HG02623 (cell line): ENCODE results near the gene SLC29A3.

ENCODE experiments used
- ATAC-seq: cut with Tn5 transposase; IDR thresholded peaks from one replicate; pipeline ENCODE4 v1.9.1; 2021; ENCODE audit warnings: moderate library complexity; ENCODE audit not compliant: unreplicated experiment

Gene SLC29A3

GRCh38 chr10:71406878-71407277, 87.8 kb downstream of the SLC29A3 start:
- no peak for ATAC-seq

DNA sequence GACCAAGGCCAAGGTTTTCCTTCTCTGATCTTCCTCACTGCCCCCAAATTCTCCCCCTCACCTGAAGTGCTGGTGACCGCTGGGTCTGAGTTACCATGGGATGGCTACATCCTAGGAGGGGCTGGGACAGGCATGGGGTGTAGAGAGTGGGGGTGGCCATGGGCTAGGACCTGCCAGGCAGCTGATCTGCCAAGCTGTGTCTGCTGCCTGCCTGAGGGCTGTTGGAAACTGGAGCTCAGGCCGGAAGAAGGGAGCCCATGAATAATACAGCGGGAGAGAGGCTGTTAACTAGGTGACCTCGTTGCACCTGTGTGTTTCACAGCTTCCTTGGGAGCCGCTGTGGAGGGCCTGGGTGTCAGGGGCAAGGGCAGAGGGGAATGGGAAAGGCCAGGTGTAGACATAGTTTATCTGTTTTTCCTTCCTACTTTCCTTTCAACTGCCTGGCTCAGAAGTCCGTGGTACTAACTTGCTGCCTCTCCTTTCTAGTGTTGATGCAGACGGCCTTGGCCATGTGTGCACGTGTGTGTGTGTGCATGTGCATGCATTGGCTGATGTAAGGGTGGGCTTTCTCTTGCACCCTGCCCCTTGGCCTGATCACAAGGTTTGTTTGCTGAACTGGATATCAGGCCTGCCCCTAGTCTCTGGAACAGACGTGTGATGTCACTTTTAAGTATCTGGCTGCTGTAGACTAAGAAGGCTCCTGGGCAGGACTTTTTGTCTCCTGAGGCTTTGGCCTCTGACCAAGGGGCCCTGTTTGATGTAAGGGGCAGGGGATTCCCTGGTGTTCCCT, 89.6 kb downstream of the SLC29A3 start:
- ATAC-seq = no peak

DNA sequence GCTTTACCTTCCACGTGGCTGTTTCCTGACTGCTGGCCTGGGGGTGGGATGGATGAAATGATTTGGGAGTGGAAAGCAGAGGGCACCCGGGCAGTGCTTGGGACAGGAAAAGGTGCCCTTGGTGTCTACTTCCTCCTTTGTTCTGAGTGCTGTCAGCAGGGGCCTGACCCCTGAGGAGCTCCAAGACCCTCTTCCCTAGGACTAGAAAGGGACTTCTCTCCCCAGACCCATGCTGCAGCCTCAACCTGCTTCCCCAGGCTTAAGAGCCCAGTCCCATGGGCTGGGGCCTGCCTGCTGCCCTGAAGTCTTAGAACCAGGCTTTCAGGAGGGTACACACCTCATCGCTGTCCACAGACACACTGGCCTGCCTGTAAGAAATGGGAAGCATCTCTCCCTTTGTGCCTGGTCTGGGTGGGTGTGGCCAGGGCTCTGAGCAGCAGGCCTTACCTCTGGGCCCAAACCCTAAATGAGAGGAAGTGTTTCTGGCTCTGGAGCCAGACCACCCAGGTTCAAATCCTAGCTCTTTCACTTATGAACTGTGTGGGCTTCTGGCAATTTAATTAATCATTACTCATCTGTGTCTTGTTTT, 90.6 kb downstream of the SLC29A3 start:
- no peak for ATAC-seq
